ENCODE results near the gene PTGES2.
A peak's percentile ranks its signal among the peaks of the same experiment; 100 is the strongest.

The PTGES2 gene

DNA sequence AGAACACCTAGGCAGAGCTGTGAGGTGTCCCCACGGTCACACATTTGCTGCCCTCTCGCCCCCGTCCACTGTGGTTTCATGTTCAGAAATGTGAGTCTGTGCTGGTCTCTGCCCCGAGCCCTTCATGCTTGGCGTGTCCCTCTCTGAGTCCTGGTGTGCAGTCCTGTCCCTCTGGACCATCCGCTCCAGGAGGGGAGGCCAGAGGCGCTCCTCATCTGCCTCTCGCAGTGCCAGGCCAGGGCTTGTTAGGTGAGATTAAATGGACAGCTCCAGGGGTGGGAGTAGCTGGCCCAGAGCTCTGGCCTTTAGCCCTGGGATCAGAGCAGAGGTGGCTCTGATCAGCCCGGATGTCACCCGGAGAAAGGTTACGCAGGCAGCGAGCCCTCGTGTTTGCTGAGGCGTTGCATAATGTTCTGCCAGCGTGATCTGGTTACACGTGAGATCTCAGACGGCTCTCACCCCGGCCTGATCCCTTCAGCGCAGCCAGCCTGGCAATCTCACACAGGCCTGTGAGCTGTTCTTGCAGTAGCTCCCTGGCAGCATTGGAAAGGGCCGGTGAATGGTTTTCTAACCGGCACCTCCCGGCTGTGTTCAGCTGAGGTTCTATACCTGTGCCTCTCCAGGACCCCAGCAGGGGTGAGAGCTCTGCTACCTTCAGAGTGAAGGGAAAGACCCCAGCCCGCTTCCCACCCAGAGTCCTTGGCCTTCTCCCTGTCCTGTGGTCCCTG lies 24.5 kb downstream of the PTGES2 start:
- FAIRE-seq = peak; percentile 17

GRCh38 chr9:128102196-128102595 lies 25.3 kb downstream of the PTGES2 start:
- no peak for FAIRE-seq

GRCh38 chr9:128101690-128102089 lies 25.8 kb downstream of the PTGES2 start:
- no peak for FAIRE-seq

DNA sequence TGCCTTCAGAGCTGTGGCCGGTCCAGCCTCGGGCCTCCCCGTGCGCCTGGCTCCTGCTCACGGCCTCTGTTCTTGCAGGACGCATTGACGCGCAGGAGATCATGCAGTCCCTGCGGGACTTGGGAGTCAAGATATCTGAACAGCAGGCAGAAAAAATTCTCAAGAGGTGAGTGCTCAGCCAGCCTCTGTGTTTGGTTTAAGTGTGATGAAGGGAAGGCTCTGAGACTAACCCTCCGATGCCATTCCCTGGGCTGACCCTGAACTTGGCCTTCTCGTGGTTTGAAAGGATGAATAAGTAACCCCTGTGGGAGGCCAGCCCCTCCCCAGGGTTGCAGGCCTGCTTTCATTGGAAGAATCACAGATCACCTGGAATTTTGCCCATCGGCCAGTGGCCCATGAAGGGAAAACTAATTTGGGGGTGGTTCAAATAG lies 26.3 kb downstream of the PTGES2 start:
- FAIRE-seq = no peak

- no peak for FAIRE-seq
Observed at GRCh38 chr9:128100581-128100980, 26.9 kb downstream of the PTGES2 start.

DNA sequence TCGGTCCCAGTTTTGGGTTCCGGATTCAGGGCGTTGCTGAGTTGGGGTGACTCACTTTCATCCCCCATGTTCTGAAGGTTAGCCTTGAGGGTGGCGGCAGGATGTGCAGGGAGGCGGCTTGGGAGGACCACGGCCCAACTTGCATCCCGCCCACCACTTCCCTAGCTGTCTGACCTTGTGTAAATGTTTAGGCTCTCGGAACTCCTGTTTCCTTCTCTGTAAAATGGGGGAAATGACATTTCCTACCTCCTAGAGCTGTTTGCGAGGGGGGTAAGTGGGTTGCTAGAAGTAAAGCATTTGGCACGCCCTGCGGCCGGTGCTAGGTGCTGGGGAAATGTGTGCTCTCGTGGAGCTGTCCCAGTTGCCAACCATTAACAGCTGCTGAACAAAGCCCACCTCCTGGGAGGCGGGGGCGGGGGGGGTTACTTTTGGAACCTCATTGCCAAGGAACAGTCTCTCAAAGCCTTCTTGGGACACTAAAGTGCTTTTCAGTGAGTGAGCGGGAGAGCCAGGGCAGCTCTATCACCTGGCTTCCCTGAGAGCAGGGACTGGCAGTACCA lies 27.5 kb downstream of the PTGES2 start:
- no peak for FAIRE-seq

DNA sequence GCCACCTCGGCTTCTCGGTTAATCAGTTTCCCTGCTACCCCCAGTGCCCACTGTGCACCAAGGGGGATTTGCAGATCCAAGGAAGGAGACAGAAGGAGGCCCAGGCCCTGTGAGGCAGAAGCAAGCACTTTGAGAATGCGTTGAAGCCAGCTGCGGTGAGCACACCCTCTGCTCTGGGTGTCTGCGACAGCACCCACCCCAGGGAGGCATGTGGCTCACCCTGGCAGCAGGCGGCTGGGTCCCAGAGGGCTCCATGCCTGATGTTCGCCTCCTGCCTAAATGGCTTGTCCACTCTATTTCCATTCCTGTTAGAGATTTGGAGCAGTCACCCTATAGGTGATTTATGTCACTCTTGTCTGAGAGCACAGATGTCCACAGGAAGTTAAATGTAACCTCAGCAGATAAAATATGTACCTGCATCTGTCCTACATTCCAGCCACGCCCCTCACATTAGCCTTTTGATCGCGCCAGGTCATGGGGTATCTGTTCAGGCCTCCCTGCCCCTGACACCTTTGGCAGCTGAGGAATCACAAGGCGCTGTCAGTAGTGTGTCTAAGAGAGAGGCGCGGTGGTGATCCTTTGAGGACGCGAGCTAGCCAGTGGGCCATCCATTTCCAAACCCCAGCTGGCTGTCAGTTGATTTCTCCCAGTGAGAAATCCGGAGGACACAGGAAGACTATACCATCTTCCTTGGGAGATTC lies 28.1 kb downstream of the PTGES2 start:
- no peak for FAIRE-seq

DNA sequence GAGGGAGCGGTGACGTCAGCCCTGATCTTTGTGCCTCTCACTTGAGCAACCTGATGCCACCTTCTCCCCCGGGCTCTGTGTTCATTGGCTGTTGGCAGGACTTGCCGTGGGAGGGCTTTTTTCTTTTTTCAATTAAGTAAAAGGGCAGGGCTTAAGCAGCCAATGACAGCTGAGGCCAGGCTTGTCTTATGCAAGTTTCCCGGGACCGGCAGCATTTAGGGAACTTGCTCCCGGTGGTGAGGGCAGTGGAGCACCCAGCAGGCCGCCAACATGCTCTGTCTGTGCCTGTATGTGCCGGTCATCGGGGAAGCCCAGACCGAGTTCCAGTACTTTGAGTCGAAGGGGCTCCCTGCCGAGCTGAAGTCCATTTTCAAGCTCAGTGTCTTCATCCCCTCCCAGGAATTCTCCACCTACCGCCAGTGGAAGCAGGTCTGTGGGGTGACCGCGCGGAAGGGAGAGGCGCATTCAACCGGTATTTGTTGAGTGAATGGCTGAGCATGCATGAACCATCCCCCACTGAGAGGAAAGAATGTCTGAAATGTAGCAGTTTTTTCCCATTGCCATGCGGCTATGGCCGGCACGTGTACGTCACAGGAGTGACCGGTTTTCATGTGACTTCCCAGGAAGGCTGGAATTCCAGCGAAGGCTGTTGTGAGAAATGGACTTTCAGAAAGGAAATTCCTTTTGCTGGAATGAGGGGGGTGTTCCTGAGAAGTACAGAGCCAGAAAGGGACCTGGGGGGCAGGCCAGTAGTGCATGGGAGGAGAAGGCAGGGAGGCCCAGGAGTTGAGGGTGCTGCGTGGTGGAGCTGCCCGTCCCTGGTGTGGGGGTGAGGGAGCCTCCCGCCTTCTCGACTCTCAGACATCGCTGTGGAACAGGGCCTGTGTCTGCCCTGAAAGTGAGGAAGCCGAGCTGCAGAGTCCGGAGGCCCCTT lies 29.0 kb downstream of the PTGES2 start:
- FAIRE-seq = no peak

DNA sequence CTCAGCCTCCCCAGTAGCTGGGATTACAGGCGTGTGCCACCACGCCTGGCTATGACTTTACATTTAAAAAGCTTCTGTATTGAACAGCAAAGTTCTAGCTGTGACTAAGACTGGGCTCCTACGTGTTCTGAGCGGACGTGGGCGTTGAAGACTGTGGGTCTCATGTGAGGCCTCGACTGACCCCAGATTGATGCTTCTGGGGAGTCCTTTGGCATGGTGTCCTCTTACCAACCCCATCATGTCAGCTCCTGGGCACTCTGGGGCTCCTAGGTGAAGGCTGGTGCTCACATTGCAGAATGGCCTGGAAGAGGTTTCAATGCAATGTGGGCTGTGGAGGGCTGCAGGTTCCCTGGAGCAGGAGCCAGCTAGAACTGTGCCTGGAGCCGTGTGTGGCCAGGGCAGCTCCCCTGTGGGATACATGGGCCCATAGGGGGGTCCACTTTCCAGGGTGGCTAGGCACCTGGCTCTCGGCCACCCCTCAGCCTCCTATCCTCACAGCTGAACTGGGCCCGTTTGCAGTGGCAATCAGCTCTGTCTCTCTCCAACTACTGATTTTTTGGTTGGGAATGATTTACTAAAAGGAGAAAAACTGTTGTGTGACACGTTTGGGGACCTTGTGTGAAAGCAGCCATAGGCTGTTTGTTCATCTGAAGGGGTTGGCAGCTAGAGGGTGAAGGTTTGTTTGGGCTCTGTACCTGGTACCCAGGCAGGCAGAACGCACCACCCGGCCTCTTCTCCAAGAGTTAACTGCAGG lies 29.8 kb downstream of the PTGES2 start:
- no peak for FAIRE-seq

GRCh38 chr9:128096616-128097536 lies 30.7 kb downstream of the PTGES2 start:
- FAIRE-seq = no peak

- no peak for FAIRE-seq
Observed at GRCh38 chr9:128094950-128095544, 32.5 kb downstream of the PTGES2 start.

DNA sequence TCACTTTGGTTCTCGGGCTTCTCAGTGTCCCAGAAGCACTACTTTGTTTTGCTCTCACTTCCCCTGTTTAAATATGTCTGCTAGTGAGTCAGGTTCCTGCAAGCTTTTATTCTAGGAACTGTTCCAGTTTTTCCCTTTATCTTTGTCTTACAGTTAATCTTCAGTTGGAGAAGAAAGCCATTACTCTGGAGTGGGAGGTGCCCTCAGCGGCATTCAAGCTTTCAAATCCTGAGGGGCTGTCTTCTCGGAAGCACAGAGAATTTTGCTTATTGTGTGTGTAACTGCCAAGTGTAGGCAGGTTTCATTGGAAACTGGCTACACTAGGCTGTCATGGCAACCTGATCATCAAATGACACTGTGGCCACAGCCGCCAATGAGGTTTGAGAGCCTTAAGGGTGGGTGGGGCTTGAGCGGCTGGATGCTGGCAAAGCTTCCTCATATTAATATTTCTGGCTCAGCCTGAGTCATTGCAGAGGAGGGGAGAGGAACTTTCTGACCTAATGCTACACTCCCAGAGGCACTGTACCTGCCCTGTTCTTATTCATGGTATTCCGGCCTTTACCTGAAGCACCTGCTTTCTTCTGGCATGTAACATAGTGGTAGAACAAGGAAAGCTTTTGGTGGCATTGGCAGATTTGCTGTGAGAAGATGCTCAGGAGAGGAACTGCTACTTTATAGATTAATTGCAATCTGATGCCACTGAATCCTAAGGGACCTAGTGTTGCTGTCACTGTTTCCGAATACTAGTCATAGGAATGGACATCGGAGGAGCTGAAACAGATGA lies 33.2 kb downstream of the PTGES2 start:
- peak; percentile 9 for FAIRE-seq

DNA sequence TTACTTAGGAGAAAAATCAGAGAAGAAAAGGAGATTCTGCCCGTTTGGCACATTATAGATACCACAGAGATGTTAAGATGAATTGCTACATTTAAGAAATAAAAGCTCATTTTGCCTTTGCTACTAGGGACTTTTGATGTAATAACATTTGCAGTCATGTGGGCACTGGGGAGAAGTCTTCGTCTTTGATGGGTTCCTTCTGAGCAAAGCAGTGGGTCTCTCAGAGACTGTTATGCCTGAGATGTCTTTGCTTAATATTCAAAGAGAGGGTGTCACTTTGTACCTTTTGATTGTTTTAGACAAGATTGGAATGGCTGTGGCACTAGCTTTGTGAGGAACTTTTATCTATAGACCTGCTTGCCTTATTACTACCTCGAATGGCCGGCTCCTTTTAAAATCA lies 34.5 kb downstream of the PTGES2 start:
- FAIRE-seq = no peak

- no peak for FAIRE-seq
Observed at GRCh38 chr9:128092199-128092977, 35.1 kb downstream of the PTGES2 start.

DNA sequence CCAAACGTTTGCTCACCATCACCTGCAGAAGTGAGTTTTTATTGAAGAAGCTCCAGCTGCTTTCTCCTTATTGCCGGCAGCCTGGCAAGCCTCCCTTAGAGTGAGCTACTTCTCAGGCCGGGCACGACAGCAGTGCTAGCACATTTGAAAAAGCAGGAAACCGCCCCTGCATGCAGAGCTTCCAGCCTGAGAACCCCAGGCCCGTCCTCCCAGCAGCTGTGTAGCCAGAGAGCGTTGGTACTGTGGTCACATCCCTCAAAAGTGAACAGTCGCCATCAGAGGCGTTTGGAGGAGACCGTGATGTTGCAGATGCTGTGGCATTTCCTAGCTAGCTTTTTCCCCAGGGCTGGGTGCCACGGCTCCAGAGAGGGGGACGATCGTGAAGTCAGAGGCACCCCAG lies 36.0 kb downstream of the PTGES2 start:
- FAIRE-seq = no peak

- FAIRE-seq = no peak
Observed at GRCh38 chr9:128091144-128091543, 36.4 kb downstream of the PTGES2 start.

GRCh38 chr9:128089299-128089698 lies 38.2 kb downstream of the PTGES2 start:
- FAIRE-seq = no peak

GRCh38 chr9:128088253-128088945 lies 39.1 kb downstream of the PTGES2 start:
- no peak for FAIRE-seq
